WTC11 (cell line): Measurements from ENCODE around the gene ARHGEF17. TPM values are rescaled to one million over a fixed set of nuclear protein-coding genes. Genes with fewer than 3 reads are reported as not detected.
A peak's percentile ranks its signal among the peaks of the same experiment; 100 is the strongest.

Experiments
- ATAC-seq: fragments of 200-7000 bp; cut with Tn5 transposase; 2 replicates; pipeline ENCODE4 v1.10.0; 2021; ENCODE audit warnings: mild to moderate bottlenecking, moderate library complexity
- CTCF ChIA-PET: fragments of 300-600 bp; sonication (Branson Sonifier 250); formaldehyde crosslinking; loops from one replicate; lab custom pipeline; 2021; ENCODE audit warnings: antibody characterized with exemption; lab: Charles Lee
- POLR2A ChIA-PET: fragments of 350-600 bp; sonication (Branson Sonifier 250); formaldehyde crosslinking; loops from one replicate; lab custom pipeline; 2021; ENCODE audit warnings: antibody characterized with exemption; lab: Charles Lee
- DNase-seq: peaks from one replicate; pipeline ENCODE4 v3.0.0; 2021; ENCODE audit warnings: low spot score
- H3K27ac Mint-ChIP-seq: 2 replicates; pipeline ENCODE4 v1.8.0; 2021; ENCODE audit warnings: mixed read lengths
- H3K27me3 Mint-ChIP-seq: 2 replicates; pipeline ENCODE4 v1.8.0; 2021; ENCODE audit warnings: low read depth, mild to moderate bottlenecking, moderate library complexity, mixed read lengths
- H3K36me3 Mint-ChIP-seq: 2 replicates; pipeline ENCODE4 v1.8.0; 2021; ENCODE audit warnings: mixed read lengths
- H3K4me1 Mint-ChIP-seq: 2 replicates; pipeline ENCODE4 v1.8.0; 2022; ENCODE audit warnings: mixed read lengths
- H3K4me3 Mint-ChIP-seq: 2 replicates; pipeline ENCODE4 v1.8.0; 2021; ENCODE audit warnings: mild to moderate bottlenecking, moderate library complexity, mixed read lengths
- H3K9me3 Mint-ChIP-seq: 2 replicates; pipeline ENCODE4 v1.8.0; 2021; ENCODE audit warnings: mixed read lengths
- AR ChIP-seq: fragments of 250-450 bp; sonication (Bioruptor Pico); IDR thresholded peaks from 2 replicates; pipeline ENCODE4 v1.9.0; 2021; ENCODE audit warnings: mild to moderate bottlenecking
- ARID4B ChIP-seq: sonication (generic); formaldehyde crosslinking; IDR thresholded peaks from 2 replicates; pipeline ENCODE4 v1.8.0; 2023; ENCODE audit warnings: missing genetic modification reagents, mild to moderate bottlenecking, borderline replicate concordance
- ATF3 ChIP-seq: sonication (generic); formaldehyde crosslinking; conservative IDR thresholded peaks from 2 replicates; pipeline ENCODE4 v1.8.1; 2022; ENCODE audit warnings: mild to moderate bottlenecking, missing genetic modification reagents
- CREB1 ChIP-seq: sonication (generic); formaldehyde crosslinking; IDR thresholded peaks from 2 replicates; pipeline ENCODE4 v1.8.0; 2023; ENCODE audit warnings: mild to moderate bottlenecking, missing genetic modification reagents
- CTCF ChIP-seq: fragments of 200-600 bp; IDR thresholded peaks from 2 replicates; pipeline ENCODE4 v1.8.0; 2022; ENCODE audit warnings: antibody characterized with exemption
- ERG ChIP-seq: fragments of 250-450 bp; sonication (Bioruptor Pico); IDR thresholded peaks from 2 replicates; pipeline ENCODE4 v1.8.0; 2021; ENCODE audit warnings: mild to moderate bottlenecking
- ESRRA ChIP-seq: sonication (generic); formaldehyde crosslinking; IDR thresholded peaks from 2 replicates; pipeline ENCODE4 v1.8.1; 2022; ENCODE audit warnings: mild to moderate bottlenecking, missing genetic modification reagents, borderline replicate concordance
- HMGXB4 ChIP-seq: sonication (generic); formaldehyde crosslinking; IDR thresholded peaks from 2 replicates; pipeline ENCODE4 v1.8.1; 2023; ENCODE audit warnings: mild to moderate bottlenecking, moderate library complexity, missing genetic modification reagents
- MLX ChIP-seq: sonication (generic); formaldehyde crosslinking; IDR thresholded peaks from 2 replicates; pipeline ENCODE4 v1.8.1; 2023; ENCODE audit warnings: mild to moderate bottlenecking, missing genetic modification reagents, moderate library complexity
- MYBL2 ChIP-seq: sonication (generic); formaldehyde crosslinking; IDR thresholded peaks from 2 replicates; pipeline ENCODE4 v1.8.1; 2023; ENCODE audit warnings: mild to moderate bottlenecking, moderate library complexity, missing genetic modification reagents
- NFATC4 ChIP-seq: fragments of 250-450 bp; sonication (Bioruptor Pico); IDR thresholded peaks from 2 replicates; pipeline ENCODE4 v1.9.0; 2021; ENCODE audit warnings: mild to moderate bottlenecking
- OVOL2 ChIP-seq: fragments of 250-450 bp; sonication (Bioruptor Pico); IDR thresholded peaks from 2 replicates; pipeline ENCODE4 v1.9.0; 2021; ENCODE audit warnings: mild to moderate bottlenecking, borderline replicate concordance
- TEAD1 ChIP-seq: sonication (generic); formaldehyde crosslinking; IDR thresholded peaks from 2 replicates; pipeline ENCODE4 v1.8.0; 2022; ENCODE audit warnings: mild to moderate bottlenecking, missing genetic modification reagents
- TP53 ChIP-seq: sonication (generic); formaldehyde crosslinking; IDR thresholded peaks from 2 replicates; pipeline ENCODE4 v1.8.1; 2023; ENCODE audit warnings: mild to moderate bottlenecking, missing genetic modification reagents
- ZNF232 ChIP-seq: sonication (generic); formaldehyde crosslinking; IDR thresholded peaks from 2 replicates; pipeline ENCODE4 v1.8.0; 2022; ENCODE audit warnings: mild to moderate bottlenecking, missing genetic modification reagents
- ZNF532 ChIP-seq: fragments of 250-450 bp; sonication (Bioruptor Pico); IDR thresholded peaks from 2 replicates; pipeline ENCODE4 v1.9.0; 2021; ENCODE audit warnings: mild to moderate bottlenecking, borderline replicate concordance
- total RNA-seq: library from RNA; stranded (reverse); gene quantifications from 3 replicates; pipeline ENCODE4 v1.2.3, GENCODE V29; 2021

Gene ARHGEF17
- total RNA-seq, 1 experiment from 2014 or later: 18.2 TPM

- TF ChIP-seq ARID4B (CRISPR knock-in tag) (no peak), NFATC4 (CRISPR knock-in tag) (no peak), TEAD1 (peak; percentile 73; the same call in 1 of the 2 replicates)
Measured at GRCh38 chr11:73308961-73309919, 1.2 kb downstream of the ARHGEF17 start (continued).

GRCh38 chr11:73310076-73310475 lies 2.0 kb downstream of the ARHGEF17 start:
- Mint-ChIP-seq H3K4me1 (peaks cover 38% of the 10 kb centered on the region), H3K27me3 (peaks cover 38% of the 10 kb centered on the region), H3K27ac (no peak overlapping the region), H3K9me3 (no peaks in the 10 kb centered on the region), H3K4me3 (peak overlapping the region; percentile 55; the same call in 1 of the 2 replicates), H3K36me3 (no peaks in the 10 kb centered on the region)
- ATAC-seq (no peak), DNase-seq (no peak)
- CTCF ChIA-PET: interaction anchor here (0.5 to 7.6 kb wide), 15 partner anchors 10 to 168 kb away, joined by 3 to 270 read pairs (median 7); partner anchors contain the start of gene FCHSD2
- POLR2A ChIA-PET: interaction anchor here (0.8 to 4.2 kb wide), 5 partner anchors 11 to 50 kb away, joined by 3 to 23 read pairs (median 3); no protein-coding TSS in a partner anchor
- TF ChIP-seq ZNF232 (no peak), ERG (CRISPR knock-in tag) (no peak), TP53 (CRISPR knock-in tag) (no peak), ATF3 (CRISPR knock-in tag) (no peak), AR (CRISPR knock-in tag) (no peak), ZNF532 (CRISPR knock-in tag) (no peak), ESRRA (CRISPR knock-in tag) (no peak), CREB1 (CRISPR knock-in tag) (no peak), CTCF (no peak), MLX (no peak), MYBL2 (CRISPR knock-in tag) (no peak), OVOL2 (CRISPR knock-in tag) (no peak), HMGXB4 (CRISPR knock-in tag) (no peak)
